Left ventricle myocardium inferior (tissue), 1 donor: ENCODE measurements around the gene NEURL1. TPM values are rescaled to one million over a fixed set of nuclear protein-coding genes. Genes with fewer than 3 reads are reported as not detected.

Experiments used
- DNase-seq: peaks from one replicate; pipeline ENCODE4 v3.0.0-alpha.2; 2020
- H3K27ac ChIP-seq: fragments of 200-600 bp; replicated peaks from 2 replicates; pipeline ENCODE4 v1.8.0; 2021
- H3K27me3 ChIP-seq: fragments of 200-600 bp; 2 replicates; pipeline ENCODE4 v1.8.0; 2021; ENCODE audit warnings: low read depth
- H3K36me3 ChIP-seq: fragments of 200-600 bp; 2 replicates; pipeline ENCODE4 v1.8.0; 2021
- H3K4me1 ChIP-seq: fragments of 200-600 bp; 2 replicates; pipeline ENCODE4 v1.8.0; 2021
- H3K4me3 ChIP-seq: fragments of 200-600 bp; 2 replicates; pipeline ENCODE4 v1.8.0; 2021; ENCODE audit warnings: mild to moderate bottlenecking, moderate library complexity
- H3K9me3 ChIP-seq: fragments of 200-600 bp; replicated peaks from 2 replicates; pipeline ENCODE4 v1.8.0; 2021
- intact Hi-C: fragments of 100-400 bp; cut with micrococcal nuclease; formaldehyde crosslinking; loops from one replicate; pipeline ENCODE4 v1.11.0; 2022
- total RNA-seq: library from RNA; stranded (reverse); fragmentation: NEBNext Ultra II Directional; extraction: Animal tissue kit (Norgen Biotek cat#: 25700); gene quantifications from one replicate; pipeline ENCODE4 v1.2.1, GENCODE V29; 2021
- TF ChIP-seq, protein P1 (sequence below): fragments of 200-600 bp; IDR thresholded peaks from 2 replicates; pipeline ENCODE4 v1.8.0; 2021; ENCODE audit warnings: antibody characterized with exemption, mild to moderate bottlenecking, borderline replicate concordance
- donor health status: DM: no; HTN: yes; CAD: no; lungs with severe emphysema.

The NEURL1 gene
- total RNA-seq, 1 donor from 2014 or later: 0.14 TPM

GRCh38 chr10:103473261-103473671 lies 20.2 kb upstream of the NEURL1 start:
- Histone ChIP-seq H3K9me3 (no peaks in the 10 kb centered on the region), H3K4me3 (no peak overlapping the region), H3K27me3 (peaks cover 18% of the 10 kb centered on the region), H3K27ac (no peak overlapping the region), H3K4me1 (no peaks in the 10 kb centered on the region), H3K36me3 (no peaks in the 10 kb centered on the region)
- DNase-seq: no peak
- intact Hi-C loops: no loop called here
- TF ChIP-seq, protein P1, sequence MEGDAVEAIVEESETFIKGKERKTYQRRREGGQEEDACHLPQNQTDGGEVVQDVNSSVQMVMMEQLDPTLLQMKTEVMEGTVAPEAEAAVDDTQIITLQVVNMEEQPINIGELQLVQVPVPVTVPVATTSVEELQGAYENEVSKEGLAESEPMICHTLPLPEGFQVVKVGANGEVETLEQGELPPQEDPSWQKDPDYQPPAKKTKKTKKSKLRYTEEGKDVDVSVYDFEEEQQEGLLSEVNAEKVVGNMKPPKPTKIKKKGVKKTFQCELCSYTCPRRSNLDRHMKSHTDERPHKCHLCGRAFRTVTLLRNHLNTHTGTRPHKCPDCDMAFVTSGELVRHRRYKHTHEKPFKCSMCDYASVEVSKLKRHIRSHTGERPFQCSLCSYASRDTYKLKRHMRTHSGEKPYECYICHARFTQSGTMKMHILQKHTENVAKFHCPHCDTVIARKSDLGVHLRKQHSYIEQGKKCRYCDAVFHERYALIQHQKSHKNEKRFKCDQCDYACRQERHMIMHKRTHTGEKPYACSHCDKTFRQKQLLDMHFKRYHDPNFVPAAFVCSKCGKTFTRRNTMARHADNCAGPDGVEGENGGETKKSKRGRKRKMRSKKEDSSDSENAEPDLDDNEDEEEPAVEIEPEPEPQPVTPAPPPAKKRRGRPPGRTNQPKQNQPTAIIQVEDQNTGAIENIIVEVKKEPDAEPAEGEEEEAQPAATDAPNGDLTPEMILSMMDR: no peak

- H3K36me3 ChIP-seq: no peaks in the 10 kb centered on the region
- TF ChIP-seq, protein P1: no peak
- DNase-seq: no peak
- no peak overlapping the region for H3K27ac ChIP-seq
- intact Hi-C loops: no loop called here
- no peaks in the 10 kb centered on the region for H3K4me1 ChIP-seq
- H3K27me3 ChIP-seq: peaks cover 23% of the 10 kb centered on the region
- no peak overlapping the region for H3K4me3 ChIP-seq
- no peaks in the 10 kb centered on the region for H3K9me3 ChIP-seq
These were observed 19.4 kb upstream of the NEURL1 start for GRCh38 chr10:103474077-103474476.

DNA sequence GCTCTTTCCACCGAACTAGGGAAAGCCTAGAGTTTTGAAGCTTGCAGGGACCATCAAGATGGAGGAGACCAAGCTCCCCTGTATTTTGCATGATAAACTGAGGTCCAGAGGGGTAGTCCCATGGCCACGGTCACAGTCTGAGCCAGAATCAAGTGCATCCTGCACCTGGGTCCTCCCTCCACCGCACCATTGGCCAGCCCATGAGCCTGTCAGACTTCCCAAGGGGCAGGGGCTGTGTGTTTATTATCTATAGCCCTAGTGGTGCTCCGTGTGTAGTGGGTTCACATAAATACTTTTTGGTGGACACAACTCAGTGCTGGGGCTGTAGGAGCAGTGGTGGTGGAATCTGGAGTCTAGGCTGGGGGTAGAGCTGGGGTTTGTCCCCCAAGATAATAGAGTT lies 18.1 kb upstream of the NEURL1 start:
- H3K4me1 ChIP-seq: no peaks in the 10 kb centered on the region
- TF ChIP-seq, protein P1: no peak
- H3K27ac ChIP-seq: no peak overlapping the region
- H3K36me3 ChIP-seq: no peaks in the 10 kb centered on the region
- H3K4me3 ChIP-seq: no peak overlapping the region
- intact Hi-C loops: no loop called here
- peaks cover 23% of the 10 kb centered on the region for H3K27me3 ChIP-seq
- DNase-seq: no peak
- no peaks in the 10 kb centered on the region for H3K9me3 ChIP-seq

DNA sequence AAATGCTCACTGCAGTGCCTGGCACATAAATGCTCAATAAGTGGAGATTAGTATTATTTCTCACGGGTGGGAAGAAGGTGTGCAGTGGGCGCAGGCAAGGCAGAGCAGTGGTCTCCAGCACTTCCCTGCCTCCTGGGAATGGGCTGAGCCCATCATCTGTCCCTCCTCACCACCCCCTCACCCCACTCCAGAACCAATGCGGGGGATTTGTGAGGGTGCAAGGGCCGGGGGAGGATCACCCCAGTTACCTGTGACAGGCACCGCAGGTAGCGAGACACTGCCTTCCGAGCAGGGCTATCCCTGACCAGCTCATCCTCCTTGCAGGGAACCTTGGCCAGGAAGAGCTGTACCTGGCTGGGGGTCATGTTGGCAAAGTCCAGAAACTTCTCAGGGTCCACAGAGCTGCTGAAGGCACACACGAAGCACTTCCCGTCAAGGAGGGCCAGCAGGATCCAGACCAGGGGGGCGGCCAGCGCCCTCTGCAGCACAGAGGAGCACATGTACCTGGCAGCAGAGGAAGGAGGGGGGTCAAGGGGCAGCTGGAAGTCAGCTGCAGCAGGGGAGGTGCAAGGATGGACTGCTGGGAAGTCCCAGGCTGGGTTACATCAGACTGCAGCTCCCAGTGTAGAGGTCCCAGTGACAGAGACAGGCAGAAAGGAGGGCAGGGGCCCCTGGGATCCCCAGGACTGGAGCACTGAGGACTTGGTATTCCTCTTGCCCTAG lies 17.3 kb upstream of the NEURL1 start:
- Histone ChIP-seq H3K27me3 (peaks cover 23% of the 10 kb centered on the region), H3K27ac (no peak overlapping the region), H3K9me3 (no peaks in the 10 kb centered on the region), H3K36me3 (no peaks in the 10 kb centered on the region), H3K4me1 (peaks cover 3% of the 10 kb centered on the region), H3K4me3 (no peak overlapping the region)
- no peak for DNase-seq
- intact Hi-C loops: no loop called here
- TF ChIP-seq, protein P1: no peak

GRCh38 chr10:103478671-103479070 lies 14.8 kb upstream of the NEURL1 start:
- Histone ChIP-seq H3K4me3 (no peak overlapping the region), H3K27me3 (peaks cover 17% of the 10 kb centered on the region), H3K27ac (no peak overlapping the region), H3K4me1 (peaks cover 7% of the 10 kb centered on the region), H3K9me3 (no peaks in the 10 kb centered on the region), H3K36me3 (no peaks in the 10 kb centered on the region)
- DNase-seq: no peak
- intact Hi-C loops: no loop called here
- TF ChIP-seq, protein P1: no peak
